Brain pericyte (primary cell): Measurements from ENCODE around the gene PIK3CB.

Experiments
- DNase-seq: peaks from one replicate; pipeline ENCODE4 v3.0.0-alpha.2; 2012; ENCODE audit warnings: low read depth, low spot score

Gene PIK3CB

GRCh38 chr3:138834596-138835396 is at the start of gene PIK3CB:
PIK3CB (minus strand) TSS chr3:138834928; CDS start chr3:138759343, 75,585 bp downstream.
- DNase-seq, result peak; percentile 10

DNA sequence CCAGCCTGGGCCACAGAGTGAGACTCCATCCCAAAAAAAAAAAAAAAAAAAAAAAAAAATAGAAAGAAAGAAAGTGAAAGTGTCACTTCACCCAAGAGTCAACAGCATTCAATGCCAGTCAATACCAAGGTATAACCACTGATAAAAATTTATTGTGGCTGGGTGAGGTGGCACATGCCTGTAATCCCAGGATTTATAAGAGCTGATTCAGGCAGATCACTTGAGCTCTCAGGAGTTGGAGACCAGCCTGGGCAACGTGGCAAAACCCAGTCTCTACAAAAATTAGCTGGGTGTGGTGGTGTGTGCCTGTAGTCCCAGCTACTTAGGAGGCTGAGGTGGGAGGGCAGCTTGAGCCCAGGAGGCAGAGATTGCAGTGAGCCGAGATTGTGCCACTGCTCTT is 46.5 kb upstream of the PIK3CB start:
- no peak for DNase-seq

DNA sequence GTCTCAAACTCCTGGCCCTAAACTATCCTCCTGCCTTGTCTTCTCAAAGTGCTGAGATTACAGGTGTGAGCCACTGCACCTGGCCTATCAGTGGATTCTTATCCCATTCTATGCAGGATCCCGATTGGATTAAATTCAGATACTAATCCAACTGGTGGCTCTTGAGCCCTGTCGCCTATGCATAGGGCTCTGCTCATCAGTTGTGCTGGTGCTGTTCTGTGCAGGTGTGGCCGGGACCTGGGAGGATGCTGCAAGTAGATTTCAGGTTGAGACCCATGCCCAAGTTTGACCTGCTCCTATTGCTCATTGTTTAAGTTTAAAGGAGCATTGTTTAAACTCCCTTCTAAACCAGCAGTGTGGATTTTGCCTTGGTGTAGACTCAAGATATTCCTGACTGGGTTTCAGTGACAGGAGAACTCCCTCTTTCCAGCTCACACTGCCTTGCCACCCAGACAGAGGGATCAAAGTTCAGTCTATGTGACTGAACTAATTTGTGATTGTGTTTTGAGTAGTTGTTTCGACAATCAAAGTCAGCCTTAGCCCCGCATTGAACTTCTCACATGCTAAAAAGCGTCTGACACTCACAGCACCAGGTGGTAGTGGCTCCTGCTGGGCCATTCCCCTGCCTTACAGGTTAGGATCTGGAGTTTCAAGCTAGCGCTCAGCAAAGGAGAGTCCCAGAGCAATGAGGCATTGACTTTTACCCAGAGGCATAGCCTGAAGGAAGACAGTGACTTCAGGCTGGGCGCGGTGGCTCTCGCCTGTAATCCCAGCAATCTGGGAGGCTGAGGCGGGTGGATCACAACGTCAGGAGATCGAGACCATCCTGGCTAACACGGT is 45.0 kb upstream of the PIK3CB start:
- no peak for DNase-seq

DNA sequence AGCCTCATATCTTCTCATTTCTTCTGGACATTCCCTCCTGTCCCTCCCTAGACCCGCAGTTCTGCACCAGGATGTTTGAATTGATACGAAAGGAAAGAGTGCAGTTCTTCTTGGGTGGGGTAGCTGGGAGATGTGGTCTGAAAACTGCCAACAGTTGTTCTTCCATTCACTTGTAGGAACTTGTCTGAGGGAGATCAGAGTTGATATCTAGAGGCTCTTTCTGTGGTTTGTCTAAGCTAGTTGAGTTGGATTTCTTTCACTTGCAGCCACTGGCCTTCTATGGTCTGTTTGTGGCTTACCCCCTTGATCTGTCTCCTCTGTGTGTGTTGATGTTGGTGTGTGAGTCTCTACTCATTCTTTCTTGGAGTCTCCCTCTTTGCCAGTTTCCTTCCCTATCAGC is 42.5 kb upstream of the PIK3CB start:
- DNase-seq, result no peak

DNA sequence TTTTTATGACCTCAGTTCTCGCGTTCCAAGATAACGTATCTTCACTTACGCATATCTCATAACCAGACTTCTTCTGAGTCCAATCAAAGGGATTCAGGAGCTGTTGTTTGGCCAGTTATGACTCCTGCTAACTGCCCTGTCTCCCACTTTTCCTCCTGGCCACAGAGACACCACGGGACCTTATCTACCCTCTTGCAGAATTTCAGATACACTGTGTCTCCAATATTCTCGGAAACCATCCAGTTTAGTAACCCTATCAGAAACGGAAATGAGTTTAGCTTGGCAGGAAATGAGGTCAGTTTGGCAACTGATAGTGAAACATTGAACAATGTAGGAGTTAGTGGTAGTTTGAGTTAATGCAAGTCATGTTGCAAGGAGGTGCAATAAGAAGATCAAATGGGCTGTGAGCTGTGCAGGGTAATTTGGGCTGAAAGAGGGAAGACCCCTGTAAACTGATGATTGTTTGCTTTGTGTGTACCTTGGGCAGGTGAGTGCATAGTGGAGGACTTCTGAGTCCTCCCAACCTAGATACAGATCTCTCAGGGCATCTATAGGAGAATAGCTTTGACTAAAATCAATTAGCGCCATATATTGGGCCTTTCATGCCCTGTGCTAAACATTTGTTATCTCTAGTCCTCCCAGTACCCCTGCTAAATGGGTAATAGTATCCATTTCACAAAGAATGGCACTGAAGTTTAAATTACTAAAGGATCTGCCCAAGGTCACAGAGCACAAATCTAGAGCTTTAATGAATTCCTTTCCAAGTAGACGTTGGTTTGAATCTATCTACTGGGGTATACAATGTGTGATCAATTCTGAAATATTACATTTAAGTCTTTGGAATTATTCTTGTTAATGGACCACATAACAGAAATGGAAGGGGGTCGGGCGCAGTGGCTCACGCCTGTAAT is 41.3 kb upstream of the PIK3CB start:
- no peak for DNase-seq

DNA sequence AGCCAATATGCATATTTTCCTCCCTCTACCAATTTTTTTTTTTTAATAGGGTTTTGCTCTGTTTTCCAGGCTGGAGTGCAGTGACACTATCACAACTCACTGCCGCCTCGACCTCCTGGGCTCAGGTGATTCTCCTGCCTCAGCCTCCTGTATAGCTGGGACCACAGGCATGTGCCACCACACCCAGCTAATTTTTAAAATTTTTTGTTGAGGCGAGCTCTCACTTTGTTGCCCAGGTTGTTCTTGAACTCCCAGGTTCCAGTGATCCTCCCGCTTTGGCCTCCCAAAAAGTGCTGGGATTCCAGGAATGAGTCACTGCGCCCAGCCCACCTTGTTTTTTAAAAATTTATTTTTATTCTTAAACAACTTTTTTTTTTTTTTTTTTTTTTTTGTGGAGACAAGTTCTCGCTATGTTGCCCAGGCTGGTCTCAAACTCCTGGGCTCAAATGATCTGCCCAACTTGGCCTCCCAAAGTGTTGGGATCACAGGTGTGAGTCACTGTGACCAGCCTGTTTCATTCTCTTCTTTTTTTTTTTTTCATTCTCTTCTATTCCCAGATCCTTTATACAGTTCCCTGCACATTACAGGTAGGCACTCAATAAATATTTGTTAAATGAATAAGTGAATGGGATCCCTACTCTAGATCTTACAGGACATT is 40.5 kb upstream of the PIK3CB start:
- DNase-seq, result no peak

DNA sequence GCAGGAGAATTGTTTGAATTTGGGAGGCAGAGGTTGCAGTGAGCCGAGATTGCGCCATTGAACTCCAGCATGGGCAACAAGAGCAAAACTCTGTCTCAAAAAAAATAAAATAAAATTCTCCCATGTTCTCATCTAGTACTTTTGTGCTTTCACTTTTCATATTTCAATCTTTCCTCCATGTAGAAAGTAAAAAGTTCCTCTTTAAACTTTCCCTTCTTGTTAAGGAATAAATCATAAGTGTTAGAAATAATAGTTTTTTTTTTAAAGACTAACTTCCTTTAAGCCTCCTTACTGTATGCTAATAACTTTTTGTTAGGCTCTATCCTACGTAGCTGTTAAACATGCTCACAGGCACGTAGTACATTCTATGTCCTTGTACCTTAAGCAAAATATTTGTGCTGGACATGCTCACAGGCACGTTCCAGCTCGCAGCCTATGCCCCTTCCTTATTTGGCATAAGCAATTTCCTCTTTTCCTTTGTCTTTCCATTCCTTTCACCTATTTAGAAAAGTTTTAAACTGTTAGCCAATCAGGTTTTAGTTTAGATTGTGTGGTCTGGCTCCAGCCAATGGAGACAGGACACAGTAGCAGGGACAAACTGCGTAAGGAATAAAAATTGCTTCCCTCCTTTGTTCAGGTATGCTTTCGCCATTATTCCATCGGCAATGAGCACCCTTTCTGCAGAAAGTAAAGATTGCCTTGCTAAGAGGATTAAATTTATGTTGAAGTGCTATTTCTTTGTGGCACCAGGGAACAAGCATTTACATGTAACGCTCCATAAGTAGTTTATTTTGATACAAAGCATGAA is 38.9 kb upstream of the PIK3CB start:
- no peak for DNase-seq

DNA sequence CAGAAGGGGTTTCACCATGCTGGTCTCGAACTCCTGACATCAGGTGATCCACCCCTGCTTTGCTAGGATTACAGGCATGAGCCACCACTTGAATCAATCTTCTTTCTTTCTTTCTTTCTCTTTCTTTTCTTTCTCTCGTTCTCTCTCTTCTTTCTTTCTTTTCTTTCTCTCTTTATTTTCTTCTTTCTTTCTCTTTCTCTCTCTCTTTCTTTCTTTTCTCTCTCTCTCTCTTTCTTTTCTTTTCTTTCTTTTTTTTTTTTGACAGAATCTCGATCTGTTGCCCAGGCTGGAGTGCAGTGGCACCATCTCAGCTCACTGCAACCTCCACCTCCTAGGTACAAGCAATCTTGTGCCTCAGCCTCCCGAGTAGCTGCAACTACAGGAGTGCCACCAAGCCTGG is 37.9 kb upstream of the PIK3CB start:
- DNase-seq, result no peak

GRCh38 chr3:138867996-138868395 is 33.3 kb upstream of the PIK3CB start:
- DNase-seq, result no peak

DNA sequence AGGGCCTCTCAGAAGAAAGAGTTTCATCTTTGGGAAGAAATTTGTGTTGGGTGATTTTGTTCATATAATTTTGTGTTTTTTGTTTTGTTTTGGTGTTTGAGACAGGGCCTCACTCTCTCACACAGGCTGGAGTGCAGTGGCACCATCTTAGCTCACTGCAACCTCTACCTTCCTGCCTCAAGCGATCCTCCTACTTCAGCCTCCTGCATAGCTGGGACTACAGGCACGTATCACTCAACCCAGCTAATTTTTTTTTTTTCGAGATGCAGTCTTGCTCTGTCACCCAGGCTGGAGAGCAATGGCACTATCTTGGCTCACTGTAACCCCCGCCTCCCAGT is 29.0 kb upstream of the PIK3CB start:
- DNase-seq, result no peak

GRCh38 chr3:138862924-138863775 is 28.4 kb upstream of the PIK3CB start:
- DNase-seq, result no peak

GRCh38 chr3:138862531-138862923 is 27.8 kb upstream of the PIK3CB start:
- no peak for DNase-seq

DNA sequence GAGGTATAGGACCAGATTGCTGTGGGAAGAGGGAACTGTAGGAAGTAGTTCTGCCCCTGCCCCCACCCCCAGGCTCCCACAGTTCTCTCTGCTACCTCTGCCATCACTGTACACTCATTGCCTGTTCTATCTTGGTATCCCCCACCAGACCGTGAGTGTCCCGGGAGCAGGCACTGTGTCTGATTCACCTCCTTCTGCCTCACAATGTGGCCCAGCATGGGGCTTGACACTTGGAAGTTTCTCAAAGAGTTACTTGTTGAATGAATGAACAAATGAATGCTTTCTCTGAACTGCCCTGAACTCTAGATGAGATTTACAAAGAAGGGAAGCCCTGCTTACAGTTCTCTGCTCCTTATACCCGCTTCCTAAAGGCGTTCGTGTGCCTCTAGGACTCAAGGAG is 27.1 kb upstream of the PIK3CB start:
- DNase-seq, result peak; percentile 29

DNA sequence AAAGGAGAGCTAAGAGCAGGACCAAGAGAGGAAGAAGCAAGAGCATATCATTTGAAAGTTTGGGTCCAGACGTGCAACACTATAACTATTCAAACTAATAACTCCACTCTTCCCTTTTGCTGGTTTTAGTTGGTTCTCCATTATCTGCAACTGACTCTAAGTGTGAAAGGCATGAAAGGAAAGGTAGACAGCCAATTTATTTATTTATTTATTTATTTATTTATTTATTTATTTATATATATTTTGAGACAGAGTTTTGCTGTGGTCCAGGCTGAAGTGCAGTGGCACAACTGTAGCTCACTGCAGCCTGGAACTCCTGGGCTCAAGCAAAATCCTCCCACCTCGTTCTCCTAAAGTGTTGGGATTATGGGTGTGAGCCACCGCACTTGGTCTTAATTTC is 22.1 kb upstream of the PIK3CB start:
- DNase-seq, result no peak

- DNase-seq, result no peak
Measured at GRCh38 chr3:138854940-138855339, 20.2 kb upstream of the PIK3CB start.

- DNase-seq, result no peak
Measured at GRCh38 chr3:138854204-138854603, 19.5 kb upstream of the PIK3CB start.

DNA sequence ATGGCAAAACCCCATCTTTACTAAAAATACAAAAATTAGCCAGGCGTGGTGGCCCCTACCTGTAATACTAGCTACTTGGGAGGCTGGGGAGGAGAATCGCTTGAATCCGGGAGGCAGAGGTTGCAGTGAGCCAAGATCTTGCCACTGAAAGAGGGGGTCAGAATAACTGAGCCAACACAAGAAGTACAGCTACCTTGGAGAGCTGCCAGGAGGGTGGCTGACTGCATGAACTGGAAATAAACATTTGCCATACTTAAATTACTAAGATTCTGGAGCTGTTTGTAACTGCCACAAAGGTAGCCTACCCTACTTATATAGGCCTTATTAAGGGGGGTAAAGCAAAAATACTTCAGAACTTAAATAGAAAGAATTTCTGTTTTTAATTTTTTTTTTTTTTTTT is 15.4 kb upstream of the PIK3CB start:
- no peak for DNase-seq

GRCh38 chr3:138849222-138849940 is 14.7 kb upstream of the PIK3CB start:
- DNase-seq, result no peak

GRCh38 chr3:138848696-138849095 is 14.0 kb upstream of the PIK3CB start:
- DNase-seq, result no peak
